Calu3 (cell line): ENCODE results near the gene MCC. TPM values are rescaled to one million over a fixed set of nuclear protein-coding genes. Genes with fewer than 3 reads are reported as not detected.
"Not testable (repeated sequence)": the region's sequence is repeated elsewhere in the genome, so short reads cannot be mapped to it uniquely, and the experiment has no call there.

Source experiments
- BruUV-seq: library from RNA; stranded (reverse); fragments of 400-500 nt; replicated peaks from 2 replicates; lab custom pipeline; 2021; lab: Mats Ljungman, UMichigan
- CTCF ChIA-PET: fragments of 300-600 bp; sonication (Branson Sonifier 250); formaldehyde crosslinking; loops from one replicate; lab custom pipeline; 2022; ENCODE audit warnings: antibody characterized with exemption; lab: Charles Lee
- DNase-seq: peaks from one replicate; pipeline ENCODE4 v3.0.0; 2022
- H3K27ac Mint-ChIP-seq: one replicate; pipeline ENCODE4 v1.8.0; 2022; ENCODE audit warnings: mixed read lengths; ENCODE audit not compliant: unreplicated experiment
- H3K27me3 Mint-ChIP-seq: one replicate; pipeline ENCODE4 v1.8.0; 2022; ENCODE audit warnings: mixed read lengths; ENCODE audit not compliant: unreplicated experiment
- H3K36me3 Mint-ChIP-seq: one replicate; pipeline ENCODE4 v1.8.0; 2022; ENCODE audit warnings: mild to moderate bottlenecking, moderate library complexity, mixed read lengths; ENCODE audit not compliant: insufficient read depth, unreplicated experiment
- H3K4me1 Mint-ChIP-seq: one replicate; pipeline ENCODE4 v1.8.0; 2022; ENCODE audit warnings: mild to moderate bottlenecking, low read depth, mixed read lengths; ENCODE audit not compliant: unreplicated experiment
- H3K4me3 Mint-ChIP-seq: one replicate; pipeline ENCODE4 v1.8.0; 2022; ENCODE audit warnings: mild to moderate bottlenecking, low read depth, moderate library complexity, mixed read lengths; ENCODE audit not compliant: unreplicated experiment
- H3K9me3 Mint-ChIP-seq: one replicate; pipeline ENCODE4 v1.8.0; 2022; ENCODE audit warnings: low read depth, mixed read lengths; ENCODE audit not compliant: unreplicated experiment
- CTCF ChIP-seq: fragments of 200-600 bp; IDR thresholded peaks from one replicate; pipeline ENCODE4 v1.8.0; 2022; ENCODE audit warnings: antibody characterized with exemption; ENCODE audit not compliant: unreplicated experiment
- intact Hi-C: fragments of 100-400 bp; cut with micrococcal nuclease; formaldehyde crosslinking; loops from one replicate; pipeline ENCODE4 v1.10.0; 2022; ENCODE audit not compliant: unreplicated experiment
- total RNA-seq: library from RNA; stranded (reverse); gene quantifications from 2 replicates; pipeline ENCODE4 v1.2.3, GENCODE V29; 2022

The MCC gene
- total RNA-seq, 1 experiment from 2014 or later, result 2.8 TPM

GRCh38 chr5:113083481-113083880, 404.8 kb downstream of the MCC start:
- no peak overlapping the region for H3K27ac Mint-ChIP-seq
- no peak overlapping the region for H3K4me3 Mint-ChIP-seq
- no peaks in the 10 kb centered on the region for H3K36me3 Mint-ChIP-seq
- no peak for DNase-seq
- TF ChIP-seq CTCF, result no peak
- BruUV-seq, result no TSS peak
- peaks cover 3% of the 10 kb centered on the region for H3K9me3 Mint-ChIP-seq
- H3K27me3 Mint-ChIP-seq, result no peaks in the 10 kb centered on the region
- H3K4me1 Mint-ChIP-seq, result no peaks in the 10 kb centered on the region
- intact Hi-C loops, result no loop called here
- CTCF ChIA-PET, result interaction anchor here (1.3 kb wide), 1 partner anchor 13 kb away, joined by 3 read pairs; no protein-coding TSS in a partner anchor

GRCh38 chr5:113082547-113082905, 405.7 kb downstream of the MCC start:
- Mint-ChIP-seq H3K36me3 (no peaks in the 10 kb centered on the region), H3K27me3 (peaks cover 7% of the 10 kb centered on the region), H3K27ac (no peak overlapping the region), H3K4me1 (no peaks in the 10 kb centered on the region), H3K9me3 (peaks cover 4% of the 10 kb centered on the region), H3K4me3 (no peak overlapping the region)
- CTCF ChIA-PET, result no interaction called here
- intact Hi-C loops, result no loop called here
- TF ChIP-seq CTCF, result no peak
- no peak for DNase-seq
- no TSS peak for BruUV-seq

GRCh38 chr5:113081881-113082546, 406.2 kb downstream of the MCC start:
- Mint-ChIP-seq H3K36me3 (no peaks in the 10 kb centered on the region), H3K4me3 (no peak overlapping the region), H3K4me1 (no peaks in the 10 kb centered on the region), H3K9me3 (peaks cover 6% of the 10 kb centered on the region), H3K27ac (no peak overlapping the region), H3K27me3 (peaks cover 12% of the 10 kb centered on the region)
- intact Hi-C loops, result no loop called here
- CTCF ChIA-PET, result interaction anchor here (0.6 kb wide), 1 partner anchor 212 kb away, joined by 4 read pairs; no protein-coding TSS in a partner anchor
- DNase-seq, result no peak
- no TSS peak for BruUV-seq
- no peak for TF ChIP-seq CTCF

- no TSS peak for BruUV-seq
- no peaks in the 10 kb centered on the region for H3K36me3 Mint-ChIP-seq
Measured at GRCh38 chr5:113081091-113081839, 407.0 kb downstream of the MCC start.

GRCh38 chr5:113076649-113077048, 411.6 kb downstream of the MCC start:
- H3K4me3 Mint-ChIP-seq, intact Hi-C loops, H3K27ac Mint-ChIP-seq, BruUV-seq, CTCF ChIA-PET, H3K36me3 Mint-ChIP-seq, DNase-seq, H3K4me1 Mint-ChIP-seq: not testable (repeated sequence)
- peaks cover 28% of the 10 kb centered on the region for H3K27me3 Mint-ChIP-seq
- peaks cover 11% of the 10 kb centered on the region for H3K9me3 Mint-ChIP-seq

More at GRCh38 chr5:113081091-113081839, 407.0 kb downstream of the MCC start:
- Mint-ChIP-seq H3K9me3 (peaks cover 6% of the 10 kb centered on the region), H3K4me1 (no peaks in the 10 kb centered on the region), H3K27me3 (peaks cover 13% of the 10 kb centered on the region), H3K27ac (no peak overlapping the region), H3K4me3 (no peak overlapping the region)
- no peak for TF ChIP-seq CTCF
- no peak for DNase-seq
- CTCF ChIA-PET, result interaction anchor here (0.6 to 0.7 kb wide), 3 partner anchors 91 to 213 kb away, joined by 4 to 6 read pairs (median 4); no protein-coding TSS in a partner anchor
- intact Hi-C loops, result no loop called here
